ENCODE measurements around the gene CCDC43. TPM values are rescaled to one million over a fixed set of nuclear protein-coding genes. Genes with fewer than 3 reads are reported as not detected.
"Not testable (repeated sequence)": the region's sequence is repeated elsewhere in the genome, so short reads cannot be mapped to it uniquely, and the experiment has no call there.

CCDC43 gene
- total RNA-seq, 1 donor from 2014 or later, result 29.7 TPM

GRCh38 chr17:44648963-44649362 is 40.6 kb downstream of the CCDC43 start:
- H3K27me3 ChIP-seq (ENCODE audit: control insufficient read depth in 3 of 3, insufficient read depth in 3 of 3, low read length in 3 of 3), result peaks cover 10 to 16% (median 15%) of the 10 kb centered on the region in 3 donors
- H3K4me3 ChIP-seq (ENCODE audit: low read length in 3 of 3), result no peak overlapping the region
- H3K9me3 ChIP-seq (ENCODE audit: control insufficient read depth in 3 of 3, low read length in 3 of 3), result no peaks in the 10 kb centered on the region
- H3K27ac ChIP-seq (ENCODE audit: low read depth, low read length), result no peak overlapping the region
- no peaks in the 10 kb centered on the region for H3K4me1 ChIP-seq (ENCODE audit: control insufficient read depth in 3 of 3, insufficient read depth in 3 of 3, low read length in 3 of 3)
- no peak overlapping the region for H3K9ac ChIP-seq (ENCODE audit: low read depth in 1 of 3, low read length in 3 of 3)
- no peaks in the 10 kb centered on the region for H3K36me3 ChIP-seq (ENCODE audit: control insufficient read depth in 3 of 3, insufficient read depth in 3 of 3, low read length in 3 of 3)

- Histone ChIP-seq H3K27me3 (ENCODE audit: control insufficient read depth in 3 of 3, insufficient read depth in 3 of 3, low read length in 3 of 3) (peaks cover 5 to 15% (median 11%) of the 10 kb centered on the region in 3 donors), H3K9ac (ENCODE audit: low read depth in 1 of 3, low read length in 3 of 3) (no peak overlapping the region), H3K9me3 (ENCODE audit: control insufficient read depth in 3 of 3, low read length in 3 of 3) (no peaks in the 10 kb centered on the region), H3K27ac (ENCODE audit: low read depth, low read length) (no peak overlapping the region), H3K4me3 (ENCODE audit: low read length in 3 of 3) (no peak overlapping the region), H3K4me1 (ENCODE audit: control insufficient read depth in 3 of 3, insufficient read depth in 3 of 3, low read length in 3 of 3) (peaks cover 0 to under 1% (median 0%) of the 10 kb centered on the region in 3 donors), H3K36me3 (ENCODE audit: control insufficient read depth in 3 of 3, insufficient read depth in 3 of 3, low read length in 3 of 3) (no peaks in the 10 kb centered on the region)
These were observed 41.8 kb downstream of the CCDC43 start for GRCh38 chr17:44647736-44648135.

- Histone ChIP-seq H3K4me1 (ENCODE audit: control insufficient read depth in 3 of 3, insufficient read depth in 3 of 3, low read length in 3 of 3) (peaks cover 0 to 3% (median 0%) of the 10 kb centered on the region in 3 donors), H3K27me3 (ENCODE audit: control insufficient read depth in 3 of 3, insufficient read depth in 3 of 3, low read length in 3 of 3) (peaks cover 5 to 15% (median 10%) of the 10 kb centered on the region in 3 donors), H3K36me3 (ENCODE audit: control insufficient read depth in 3 of 3, insufficient read depth in 3 of 3, low read length in 3 of 3) (no peaks in the 10 kb centered on the region), H3K4me3 (ENCODE audit: low read length in 3 of 3) (no peak overlapping the region), H3K9me3 (ENCODE audit: control insufficient read depth in 3 of 3, low read length in 3 of 3) (no peaks in the 10 kb centered on the region), H3K9ac (ENCODE audit: low read depth in 1 of 3, low read length in 3 of 3) (no peak overlapping the region), H3K27ac (ENCODE audit: low read depth, low read length) (no peak overlapping the region)
These were observed 43.3 kb downstream of the CCDC43 start for GRCh38 chr17:44646280-44646679.

- no peak overlapping the region for H3K27ac ChIP-seq (ENCODE audit: low read depth, low read length)
- peaks cover 5 to 15% (median 10%) of the 10 kb centered on the region in 3 donors for H3K27me3 ChIP-seq (ENCODE audit: control insufficient read depth in 3 of 3, insufficient read depth in 3 of 3, low read length in 3 of 3)
- H3K9me3 ChIP-seq (ENCODE audit: control insufficient read depth in 3 of 3, low read length in 3 of 3), result no peaks in the 10 kb centered on the region
- H3K9ac ChIP-seq (ENCODE audit: low read depth in 1 of 3, low read length in 3 of 3), result no peak overlapping the region
- H3K4me1 ChIP-seq (ENCODE audit: control insufficient read depth in 3 of 3, insufficient read depth in 3 of 3, low read length in 3 of 3), result peaks cover 0 to 3% (median 0%) of the 10 kb centered on the region in 3 donors
- no peak overlapping the region for H3K4me3 ChIP-seq (ENCODE audit: low read length in 3 of 3)
- no peaks in the 10 kb centered on the region for H3K36me3 ChIP-seq (ENCODE audit: control insufficient read depth in 3 of 3, insufficient read depth in 3 of 3, low read length in 3 of 3)
These were observed 44.2 kb downstream of the CCDC43 start for GRCh38 chr17:44645341-44645740.

- Histone ChIP-seq H3K36me3 (ENCODE audit: control insufficient read depth in 3 of 3, insufficient read depth in 3 of 3, low read length in 3 of 3) (no peaks in the 10 kb centered on the region), H3K9me3 (ENCODE audit: control insufficient read depth in 3 of 3, low read length in 3 of 3) (no peaks in the 10 kb centered on the region), H3K27ac (ENCODE audit: low read depth, low read length) (no peak overlapping the region), H3K27me3 (ENCODE audit: control insufficient read depth in 3 of 3, insufficient read depth in 3 of 3, low read length in 3 of 3) (peaks cover 5 to 10% (median 10%) of the 10 kb centered on the region in 3 donors), H3K4me1 (ENCODE audit: control insufficient read depth in 3 of 3, insufficient read depth in 3 of 3, low read length in 3 of 3) (peaks cover 0 to 3% (median 0%) of the 10 kb centered on the region in 3 donors), H3K4me3 (ENCODE audit: low read length in 3 of 3) (no peak overlapping the region), H3K9ac (ENCODE audit: low read depth in 1 of 3, low read length in 3 of 3) (no peak overlapping the region)
These were observed 46.7 kb downstream of the CCDC43 start for GRCh38 chr17:44642834-44643233.

GRCh38 chr17:44637066-44637465 is 52.5 kb downstream of the CCDC43 start:
- Histone ChIP-seq H3K36me3 (ENCODE audit: control insufficient read depth in 3 of 3, insufficient read depth in 3 of 3, low read length in 3 of 3) (no peaks in the 10 kb centered on the region), H3K4me1 (ENCODE audit: control insufficient read depth in 3 of 3, insufficient read depth in 3 of 3, low read length in 3 of 3) (no peaks in the 10 kb centered on the region), H3K27ac (ENCODE audit: low read depth, low read length) (no peak overlapping the region), H3K4me3 (ENCODE audit: low read length in 3 of 3) (no peak overlapping the region), H3K9ac (ENCODE audit: low read depth in 1 of 3, low read length in 3 of 3) (no peak overlapping the region), H3K27me3 (ENCODE audit: control insufficient read depth in 3 of 3, insufficient read depth in 3 of 3, low read length in 3 of 3) (no peaks in the 10 kb centered on the region), H3K9me3 (ENCODE audit: control insufficient read depth in 3 of 3, low read length in 3 of 3) (no peaks in the 10 kb centered on the region)

- peaks cover 0 to 3% (median 0%) of the 10 kb centered on the region in 3 donors for H3K27me3 ChIP-seq (ENCODE audit: control insufficient read depth in 3 of 3, insufficient read depth in 3 of 3, low read length in 3 of 3)
These were observed 53.0 kb downstream of the CCDC43 start for GRCh38 chr17:44636562-44636961.

GRCh38 chr17:44634401-44634800 is 55.2 kb downstream of the CCDC43 start:
- H3K9me3 ChIP-seq (ENCODE audit: control insufficient read depth in 3 of 3, low read length in 3 of 3); H3K27me3 ChIP-seq (ENCODE audit: control insufficient read depth in 3 of 3, insufficient read depth in 3 of 3, low read length in 3 of 3); H3K4me1 ChIP-seq (ENCODE audit: control insufficient read depth in 3 of 3, insufficient read depth in 3 of 3, low read length in 3 of 3); H3K36me3 ChIP-seq (ENCODE audit: control insufficient read depth in 3 of 3, insufficient read depth in 3 of 3, low read length in 3 of 3); H3K4me3 ChIP-seq (ENCODE audit: low read length in 3 of 3); H3K27ac ChIP-seq (ENCODE audit: low read depth, low read length); H3K9ac ChIP-seq (ENCODE audit: low read depth in 1 of 3, low read length in 3 of 3): not testable (repeated sequence)

More at GRCh38 chr17:44636562-44636961, 53.0 kb downstream of the CCDC43 start:
- Histone ChIP-seq H3K4me1 (ENCODE audit: control insufficient read depth in 3 of 3, insufficient read depth in 3 of 3, low read length in 3 of 3) (no peaks in the 10 kb centered on the region), H3K27ac (ENCODE audit: low read depth, low read length) (no peak overlapping the region), H3K9ac (ENCODE audit: low read depth in 1 of 3, low read length in 3 of 3) (no peak overlapping the region), H3K9me3 (ENCODE audit: control insufficient read depth in 3 of 3, low read length in 3 of 3) (no peaks in the 10 kb centered on the region), H3K4me3 (ENCODE audit: low read length in 3 of 3) (no peak overlapping the region), H3K36me3 (ENCODE audit: control insufficient read depth in 3 of 3, insufficient read depth in 3 of 3, low read length in 3 of 3) (no peaks in the 10 kb centered on the region)

GRCh38 chr17:44633998-44634397 is 55.6 kb downstream of the CCDC43 start:
- H3K27me3 ChIP-seq (ENCODE audit: control insufficient read depth in 3 of 3, insufficient read depth in 3 of 3, low read length in 3 of 3), result peaks cover 0 to 4% (median 0%) of the 10 kb centered on the region in 3 donors
- no peaks in the 10 kb centered on the region for H3K36me3 ChIP-seq (ENCODE audit: control insufficient read depth in 3 of 3, insufficient read depth in 3 of 3, low read length in 3 of 3)
- no peak overlapping the region for H3K9ac ChIP-seq (ENCODE audit: low read depth in 1 of 3, low read length in 3 of 3)
- H3K4me3 ChIP-seq (ENCODE audit: low read length in 3 of 3), result no peak overlapping the region
- no peak overlapping the region for H3K27ac ChIP-seq (ENCODE audit: low read depth, low read length)
- no peaks in the 10 kb centered on the region for H3K9me3 ChIP-seq (ENCODE audit: control insufficient read depth in 3 of 3, low read length in 3 of 3)
- no peaks in the 10 kb centered on the region for H3K4me1 ChIP-seq (ENCODE audit: control insufficient read depth in 3 of 3, insufficient read depth in 3 of 3, low read length in 3 of 3)

GRCh38 chr17:44630703-44631102 is 58.9 kb downstream of the CCDC43 start:
- Histone ChIP-seq H3K27me3 (ENCODE audit: control insufficient read depth in 3 of 3, insufficient read depth in 3 of 3, low read length in 3 of 3) (peaks cover 2 to 15% (median 6%) of the 10 kb centered on the region in 3 donors), H3K9ac (ENCODE audit: low read depth in 1 of 3, low read length in 3 of 3) (no peak overlapping the region), H3K9me3 (ENCODE audit: control insufficient read depth in 3 of 3, low read length in 3 of 3) (no peaks in the 10 kb centered on the region), H3K27ac (ENCODE audit: low read depth, low read length) (no peak overlapping the region), H3K4me3 (ENCODE audit: low read length in 3 of 3) (no peak overlapping the region), H3K36me3 (ENCODE audit: control insufficient read depth in 3 of 3, insufficient read depth in 3 of 3, low read length in 3 of 3) (no peaks in the 10 kb centered on the region), H3K4me1 (ENCODE audit: control insufficient read depth in 3 of 3, insufficient read depth in 3 of 3, low read length in 3 of 3) (no peaks in the 10 kb centered on the region)
